Panc1 (cell line): ENCODE results near the gene BAZ2B. TPM values are rescaled to one million over a fixed set of nuclear protein-coding genes. Genes with fewer than 3 reads are reported as not detected.

Experiments
- ATAC-seq: fragments of 200-7000 bp; cut with Tn5 transposase; 2 replicates; pipeline ENCODE4 v1.9.1; 2020; ENCODE audit warnings: mild to moderate bottlenecking, moderate library complexity
- BruUV-seq: library from RNA; stranded (reverse); fragments of 400-500 nt; replicated peaks from 2 replicates; lab custom pipeline; 2021; lab: Mats Ljungman, UMichigan
- CTCF ChIA-PET: fragments of 300-600 bp; sonication (Branson Sonifier 250); formaldehyde crosslinking; loops from one replicate; lab custom pipeline; 2022; ENCODE audit warnings: antibody characterized with exemption; lab: Charles Lee
- POLR2A ChIA-PET: fragments of 300-600 bp; sonication (Branson Sonifier 250); formaldehyde crosslinking; loops from one replicate; lab custom pipeline; 2022; ENCODE audit warnings: antibody characterized with exemption; lab: Charles Lee
- DNase-seq: peaks from one replicate; pipeline ENCODE4 v3.0.0-alpha.2; 2010; ENCODE audit warnings: low read depth, low spot score
- H3K27ac ChIP-seq: 2 replicates; pipeline ENCODE4 v1.5.1; 2011; ENCODE audit warnings: mild to moderate bottlenecking, low read length, inconsistent platforms
- H3K27me3 ChIP-seq: fragments of 200-500 bp; sonication (Bioruptor generic); 2 replicates; pipeline ENCODE4 v1.6.0; 2014; ENCODE audit warnings: low read length, inconsistent platforms; ENCODE audit not compliant: control insufficient read depth, insufficient read depth
- H3K36me3 ChIP-seq: fragments of 200-500 bp; sonication (Bioruptor generic); 2 replicates; pipeline ENCODE4 v1.5.1; 2014; ENCODE audit warnings: inconsistent platforms, mild to moderate bottlenecking, low read length, moderate library complexity; ENCODE audit not compliant: control insufficient read depth, insufficient read depth
- H3K4me1 ChIP-seq: 2 replicates; pipeline ENCODE4 v1.5.1; 2011; ENCODE audit warnings: inconsistent platforms, mild to moderate bottlenecking, low read length, moderate library complexity; ENCODE audit not compliant: control insufficient read depth, insufficient read depth
- H3K4me3 ChIP-seq, 2 experiments: 2 replicates each; pipeline ENCODE4 v1.5.1; 2011 to 2012; ENCODE audit warnings: low read depth in 2 of 2, low read length in 2 of 2, mild to moderate bottlenecking in 2 of 2, inconsistent platforms in 1 of 2, moderate library complexity in 1 of 2
- H3K9me3 ChIP-seq: fragments of 200-500 bp; sonication (Bioruptor generic); 2 replicates; pipeline ENCODE4 v1.5.1; 2014; ENCODE audit warnings: low read depth, mild to moderate bottlenecking, inconsistent platforms, low read length, moderate library complexity; ENCODE audit not compliant: control insufficient read depth, insufficient read depth
- CTCF ChIP-seq: fragments of 450-650 bp; IDR thresholded peaks from 2 replicates; pipeline ENCODE4 v1.5.1; 2017; ENCODE audit warnings: mild to moderate bottlenecking
- POLR2AphosphoS5 ChIP-seq: IDR thresholded peaks from 2 replicates; pipeline ENCODE4 v1.6.1; 2012; ENCODE audit warnings: mild to moderate bottlenecking, low read depth, low read length, moderate library complexity
- REST ChIP-seq, 2 experiments: IDR thresholded peaks; 2 replicates each; pipeline ENCODE4 v1.6.1; 2011 to 2012; ENCODE audit warnings: low read depth in 2 of 2, control low read depth in 1 of 2, low read length in 1 of 2, mild to moderate bottlenecking in 1 of 2, moderate library complexity in 1 of 2; ENCODE audit not compliant: insufficient read depth in 1 of 2
- SIN3A ChIP-seq: IDR thresholded peaks from 2 replicates; pipeline ENCODE4 v1.6.1; 2012; ENCODE audit warnings: low read depth, mild to moderate bottlenecking, low read length, moderate library complexity, borderline replicate concordance; ENCODE audit not compliant: insufficient read depth
- TCF7L2 ChIP-seq: IDR thresholded peaks from 2 replicates; pipeline ENCODE4 v1.6.1; 2011; ENCODE audit warnings: mild to moderate bottlenecking, low read depth, low read length, inconsistent platforms
- in situ Hi-C: cut with HindIII; loops from 2 replicates; pipeline ENCODE4 v1.10.0; 2016; ENCODE audit warnings: low sequenced_read_pairs, low pct_unique_long_range_greater_than_20kb
- intact Hi-C: fragments of 100-400 bp; cut with micrococcal nuclease; formaldehyde crosslinking; loops from one replicate; pipeline ENCODE4 v1.10.0; 2022; ENCODE audit not compliant: unreplicated experiment
- total RNA-seq: library from RNA; stranded (reverse); gene quantifications from one replicate; pipeline ENCODE4 v1.2.1, GENCODE V29; 2021; ENCODE audit not compliant: unreplicated experiment

Gene BAZ2B
- total RNA-seq, 1 experiment from 2014 or later = 38.6 TPM

- POLR2A ChIA-PET = no interaction called here
- Histone ChIP-seq H3K9me3 (no peaks in the 10 kb centered on the region), H3K4me1 (no peaks in the 10 kb centered on the region), H3K4me3 (no peak overlapping the region), H3K27me3 (no peaks in the 10 kb centered on the region), H3K36me3 (no peaks in the 10 kb centered on the region), H3K27ac (no peak overlapping the region)
- intact Hi-C loops (no loop called here), in situ Hi-C loops (no loop called here)
- TF ChIP-seq POLR2AphosphoS5 (no peak), CTCF (no peak), TCF7L2 (no peak), SIN3A (no peak), REST (IDR thresholded peaks at IDR 0.05; ENCODE audit: insufficient read depth in 1 of 2, low read depth in 2 of 2, low read length in 1 of 2) (no peak)
- BruUV-seq = no TSS peak
- CTCF ChIA-PET = no interaction called here
- DNase-seq = no peak
- no peak for ATAC-seq
Measured at GRCh38 chr2:159297042-159297707, 319.2 kb downstream of the BAZ2B start.

GRCh38 chr2:159292157-159292556, 324.2 kb downstream of the BAZ2B start:
- H3K9me3 ChIP-seq = no peaks in the 10 kb centered on the region
- TF ChIP-seq CTCF (no peak), TCF7L2 (no peak), SIN3A (no peak), POLR2AphosphoS5 (no peak), REST (IDR thresholded peaks at IDR 0.05; ENCODE audit: insufficient read depth in 1 of 2, low read depth in 2 of 2, low read length in 1 of 2) (no peak)
- POLR2A ChIA-PET = no interaction called here
- no peak overlapping the region for H3K4me3 ChIP-seq
- no TSS peak for BruUV-seq
- DNase-seq (no peak), ATAC-seq (no peak)
- no peaks in the 10 kb centered on the region for H3K36me3 ChIP-seq
- H3K27ac ChIP-seq = no peak overlapping the region
- peaks cover 13% of the 10 kb centered on the region for H3K4me1 ChIP-seq
- no peaks in the 10 kb centered on the region for H3K27me3 ChIP-seq
- CTCF ChIA-PET = no interaction called here
- intact Hi-C loops (no loop called here), in situ Hi-C loops (no loop called here)
